COLO668 (cell line): Measurements from ENCODE around the gene TNP2.

Experiments used
- DNase-seq: peaks from one replicate; lab custom pipeline; 2025; ENCODE audit not compliant: unreplicated experiment; lab: John Stamatoyannopoulos, UW

Gene TNP2

GRCh38 chr16:11278681-11279628 lies 9.8 kb upstream of the TNP2 start:
- no peak for DNase-seq

GRCh38 chr16:11277607-11278337 lies 8.6 kb upstream of the TNP2 start:
- DNase-seq, result no peak

- no peak for DNase-seq
These were observed 7.9 kb upstream of the TNP2 start for GRCh38 chr16:11276896-11277593.

DNA sequence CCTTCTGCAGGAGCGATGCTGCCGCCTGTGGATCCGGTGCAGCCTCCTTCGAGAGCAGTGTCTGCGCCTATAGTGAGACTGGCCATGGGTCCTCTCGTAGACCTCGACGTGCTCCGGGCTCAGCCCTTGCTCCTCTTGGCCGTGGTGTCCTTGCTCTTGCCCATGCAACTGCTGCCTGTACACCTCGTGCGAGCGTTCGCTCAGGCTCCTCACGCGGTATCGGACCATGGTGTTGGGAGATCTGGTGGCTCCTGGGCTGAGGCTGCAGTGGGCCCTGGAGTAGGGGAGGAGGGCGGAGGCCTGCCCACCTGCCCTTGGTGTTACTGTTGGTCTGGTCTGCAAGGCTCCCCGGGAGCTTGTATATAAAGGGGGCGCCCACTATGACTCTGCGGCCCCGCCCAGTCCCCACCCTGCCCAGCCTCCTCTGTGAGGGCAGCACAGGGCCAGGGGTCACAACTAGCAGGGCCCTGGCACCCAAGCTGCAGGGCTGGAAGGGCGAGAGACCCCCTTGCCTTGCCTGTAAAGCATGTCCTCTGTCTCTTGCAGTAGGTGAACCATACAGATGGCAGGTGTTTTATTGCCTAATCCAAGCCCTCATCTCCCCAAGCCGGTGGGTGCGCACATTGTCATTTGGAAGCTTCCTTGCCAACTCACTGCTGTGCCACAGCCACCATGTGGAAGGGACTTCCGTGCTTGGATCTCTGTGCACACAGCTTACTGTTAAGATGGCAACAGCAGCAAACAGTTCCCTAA lies 7.2 kb upstream of the TNP2 start, which contains the start of gene PRM2:
Gene PRM2, minus strand, starts transcription at position 338 of the 753 bp plus-strand sequence. Its CDS starts 110 bp downstream, at position 228.
- no peak for DNase-seq

GRCh38 chr16:11274964-11275363 lies 5.8 kb upstream of the TNP2 start:
- no peak for DNase-seq

DNA sequence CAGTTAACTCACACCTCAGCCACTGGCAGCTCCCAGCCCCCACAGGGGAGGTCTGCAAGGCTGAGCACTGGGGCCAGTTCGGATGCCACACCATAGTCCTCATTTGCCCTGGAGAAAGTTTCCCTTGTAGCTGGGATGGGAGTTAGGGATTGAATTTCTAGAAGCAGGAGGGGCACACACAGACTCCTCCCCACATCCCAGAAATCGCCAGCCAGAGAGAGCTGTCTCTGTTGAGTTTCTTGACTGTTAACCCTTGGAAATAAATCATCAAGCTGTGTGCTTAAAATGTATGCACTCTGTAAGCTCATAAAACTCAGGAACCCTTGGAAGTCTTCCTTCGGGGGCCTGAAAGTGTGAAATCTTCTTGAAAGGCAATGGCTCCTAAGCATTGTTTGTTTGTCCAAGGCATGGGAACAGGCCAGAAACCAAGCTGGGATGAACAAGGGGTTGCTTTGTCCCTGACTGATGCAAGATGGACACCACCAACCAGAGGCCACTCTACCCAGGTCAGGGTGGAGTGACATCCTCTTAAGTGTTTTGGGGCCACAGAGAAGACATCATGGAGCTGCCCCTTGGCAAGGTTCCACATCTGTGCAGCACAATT lies 4.7 kb upstream of the TNP2 start:
- no peak for DNase-seq

DNA sequence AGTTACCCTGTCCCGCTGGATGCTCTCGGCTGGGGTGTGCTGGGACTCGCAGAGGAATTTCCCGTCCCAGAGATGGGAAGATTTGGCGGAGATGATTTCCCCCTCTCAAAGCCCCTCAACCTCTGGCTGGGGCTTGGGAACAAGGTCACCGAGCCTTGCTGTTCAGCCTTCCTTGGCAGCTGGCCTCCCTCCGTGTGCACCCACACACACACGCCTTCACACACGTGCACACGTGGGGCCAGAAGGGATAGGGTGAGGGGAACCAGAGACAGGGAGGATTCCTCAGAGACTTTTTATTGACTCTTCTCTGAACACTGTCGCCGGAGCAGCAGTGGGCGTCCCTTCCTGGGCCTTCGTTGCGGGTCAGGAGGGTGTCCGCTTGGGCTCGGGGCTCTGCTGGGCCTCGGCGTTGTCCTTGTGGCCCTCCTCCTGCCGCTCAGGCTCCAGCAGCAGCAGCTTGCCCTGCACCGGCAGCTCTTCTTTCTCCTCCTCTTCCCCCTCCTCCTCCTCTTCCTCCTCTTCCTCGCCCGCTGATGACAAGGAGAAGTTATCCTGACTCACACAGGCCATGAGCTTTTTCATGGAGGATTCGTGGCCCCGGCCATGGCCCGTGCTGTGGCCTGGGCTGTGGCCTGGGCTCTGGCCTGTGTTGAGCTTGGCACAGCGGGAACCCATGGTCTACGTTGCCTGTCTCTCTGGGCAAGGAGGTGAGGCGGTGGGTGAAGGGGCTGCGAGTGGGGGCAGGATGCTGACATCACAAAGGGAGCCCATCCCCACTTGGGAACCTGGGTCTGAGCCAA lies 4.0 kb upstream of the TNP2 start, which contains the start of gene PRM3:
Gene PRM3, minus strand, starts transcription at position 709 of the 800 bp plus-strand sequence. Its CDS starts 34 bp downstream, at position 675.
- DNase-seq, result no peak

DNA sequence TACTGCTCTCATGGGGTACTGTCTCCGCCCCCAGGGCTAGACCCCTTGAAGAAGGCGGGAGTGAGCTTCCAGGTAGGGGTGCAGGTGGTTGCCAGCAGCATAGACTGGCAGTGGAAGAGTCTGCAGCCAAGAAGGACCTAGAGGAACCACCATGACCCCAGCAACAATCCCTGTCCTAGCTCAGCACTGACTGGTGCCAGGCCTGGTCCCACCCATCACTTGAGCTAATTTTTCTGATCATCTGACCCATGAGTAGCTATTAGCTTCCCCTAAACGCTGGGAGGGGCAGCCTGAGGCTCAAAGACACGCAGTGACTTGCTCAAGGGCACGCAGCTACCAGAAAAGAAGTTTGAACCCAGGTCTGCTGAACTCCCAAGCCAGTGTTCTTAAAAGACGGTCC lies 3.4 kb upstream of the TNP2 start:
- DNase-seq, result no peak

- no peak for DNase-seq
These were observed 2.5 kb upstream of the TNP2 start for GRCh38 chr16:11271610-11272009.

GRCh38 chr16:11270602-11271162 lies 1.6 kb upstream of the TNP2 start:
- DNase-seq, result no peak

GRCh38 chr16:11265124-11265523 lies 4.0 kb downstream of the TNP2 start:
- no peak for DNase-seq

DNA sequence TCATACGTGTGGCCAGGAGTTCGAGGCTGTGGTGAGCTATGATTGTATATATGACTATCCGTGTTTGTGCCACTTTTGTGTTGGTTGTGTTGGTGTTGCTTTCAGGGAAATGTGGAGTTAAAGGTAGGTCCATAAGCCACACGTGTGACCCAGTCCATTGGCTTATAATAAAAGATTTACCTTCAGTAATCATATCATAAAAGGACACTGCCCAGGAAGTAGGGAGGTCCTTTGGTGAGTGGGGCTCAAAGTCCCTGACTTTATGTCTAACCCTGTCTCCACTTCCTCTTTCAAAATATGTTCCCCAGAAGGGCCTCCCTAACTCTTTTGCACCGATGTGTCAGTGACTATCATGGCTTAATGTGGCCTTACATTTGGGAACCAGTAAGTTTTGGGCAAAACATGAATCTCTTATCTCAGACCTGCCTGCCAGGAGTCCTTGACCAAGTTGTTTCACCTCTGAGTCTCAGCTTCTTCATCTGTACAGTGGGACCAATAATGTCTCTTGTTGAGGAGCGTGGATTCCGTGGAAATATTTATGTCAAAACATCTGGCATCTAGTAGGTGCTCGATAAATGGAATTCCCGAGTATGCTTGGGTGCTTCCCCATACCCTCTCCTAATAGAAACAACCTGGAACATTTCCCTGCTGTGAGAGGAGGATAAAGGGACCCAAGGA lies 4.8 kb downstream of the TNP2 start:
- no peak for DNase-seq

- DNase-seq, result no peak
These were observed 5.4 kb downstream of the TNP2 start for GRCh38 chr16:11263737-11264136.

DNA sequence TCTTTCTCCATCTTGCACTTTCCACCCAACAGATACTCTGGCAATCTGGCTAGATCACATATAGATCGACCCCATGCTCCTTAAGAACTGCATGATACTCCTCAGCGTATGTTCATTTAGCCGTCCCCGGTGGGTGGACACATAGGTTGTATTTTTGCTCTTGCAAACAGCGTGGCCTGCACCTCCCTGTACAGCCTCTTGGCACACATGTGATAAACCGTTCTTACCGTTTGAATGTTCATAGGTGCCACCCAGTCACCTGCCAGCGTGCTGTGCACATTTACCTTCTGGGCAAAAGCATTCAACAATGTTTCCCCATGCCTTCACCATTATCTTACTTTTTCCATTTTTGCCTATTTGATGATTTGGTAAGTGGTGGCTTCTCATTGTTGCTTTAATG lies 6.2 kb downstream of the TNP2 start:
- no peak for DNase-seq

DNA sequence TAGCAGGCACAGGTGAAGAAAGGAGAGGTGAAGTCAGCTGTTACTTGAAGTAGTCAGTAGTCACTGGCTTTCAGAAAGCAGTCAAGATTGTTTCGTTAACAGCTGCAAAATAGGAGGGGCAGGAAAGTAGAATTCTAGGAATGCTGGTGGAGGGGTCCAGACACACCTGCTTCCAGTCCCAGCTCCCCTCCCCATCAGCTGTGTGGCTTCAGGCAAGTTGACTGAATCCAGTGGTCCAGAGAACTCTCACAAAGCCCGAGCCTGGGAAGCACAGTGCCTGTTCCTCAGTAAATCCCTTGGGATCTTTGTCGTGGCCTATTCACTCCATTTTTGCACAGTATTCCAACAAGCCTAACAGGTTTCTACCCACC lies 8.5 kb downstream of the TNP2 start:
- DNase-seq, result no peak

- no peak for DNase-seq
These were observed 9.2 kb downstream of the TNP2 start for GRCh38 chr16:11259655-11260595.
